Measurements from ENCODE around the gene PPP1R12B. TPM values are rescaled to one million over a fixed set of nuclear protein-coding genes. Genes with fewer than 3 reads are reported as not detected.

Gene PPP1R12B
- total RNA-seq, 4 donors from 2014 or later: 197 to 386 (median 303) TPM

GRCh38 chr1:202561726-202562443, 213.4 kb downstream of the PPP1R12B start:
- peak overlapping the region; percentile 87 to 100 for H3K27ac ChIP-seq
- no peaks in the 10 kb centered on the region for H3K36me3 ChIP-seq
- H3K4me3 ChIP-seq: no peak overlapping the region
- no peak for DNase-seq
- intact Hi-C loops (cut with DNase I; ENCODE audit: low total_unique reads): no loop called here
- no peaks in the 10 kb centered on the region for H3K27me3 ChIP-seq
- H3K9me3 ChIP-seq: no peaks in the 10 kb centered on the region
- TF ChIP-seq, protein P1, sequence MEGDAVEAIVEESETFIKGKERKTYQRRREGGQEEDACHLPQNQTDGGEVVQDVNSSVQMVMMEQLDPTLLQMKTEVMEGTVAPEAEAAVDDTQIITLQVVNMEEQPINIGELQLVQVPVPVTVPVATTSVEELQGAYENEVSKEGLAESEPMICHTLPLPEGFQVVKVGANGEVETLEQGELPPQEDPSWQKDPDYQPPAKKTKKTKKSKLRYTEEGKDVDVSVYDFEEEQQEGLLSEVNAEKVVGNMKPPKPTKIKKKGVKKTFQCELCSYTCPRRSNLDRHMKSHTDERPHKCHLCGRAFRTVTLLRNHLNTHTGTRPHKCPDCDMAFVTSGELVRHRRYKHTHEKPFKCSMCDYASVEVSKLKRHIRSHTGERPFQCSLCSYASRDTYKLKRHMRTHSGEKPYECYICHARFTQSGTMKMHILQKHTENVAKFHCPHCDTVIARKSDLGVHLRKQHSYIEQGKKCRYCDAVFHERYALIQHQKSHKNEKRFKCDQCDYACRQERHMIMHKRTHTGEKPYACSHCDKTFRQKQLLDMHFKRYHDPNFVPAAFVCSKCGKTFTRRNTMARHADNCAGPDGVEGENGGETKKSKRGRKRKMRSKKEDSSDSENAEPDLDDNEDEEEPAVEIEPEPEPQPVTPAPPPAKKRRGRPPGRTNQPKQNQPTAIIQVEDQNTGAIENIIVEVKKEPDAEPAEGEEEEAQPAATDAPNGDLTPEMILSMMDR (IDR thresholded peaks at IDR 0.05): peak in 1 of 4 experiments; percentile 11
- TF ChIP-seq POLR2A (IDR thresholded peaks at IDR 0.05): no peak
- H3K4me1 ChIP-seq: peaks cover 23 to 28% of the 10 kb centered on the region in 2 donors

DNA sequence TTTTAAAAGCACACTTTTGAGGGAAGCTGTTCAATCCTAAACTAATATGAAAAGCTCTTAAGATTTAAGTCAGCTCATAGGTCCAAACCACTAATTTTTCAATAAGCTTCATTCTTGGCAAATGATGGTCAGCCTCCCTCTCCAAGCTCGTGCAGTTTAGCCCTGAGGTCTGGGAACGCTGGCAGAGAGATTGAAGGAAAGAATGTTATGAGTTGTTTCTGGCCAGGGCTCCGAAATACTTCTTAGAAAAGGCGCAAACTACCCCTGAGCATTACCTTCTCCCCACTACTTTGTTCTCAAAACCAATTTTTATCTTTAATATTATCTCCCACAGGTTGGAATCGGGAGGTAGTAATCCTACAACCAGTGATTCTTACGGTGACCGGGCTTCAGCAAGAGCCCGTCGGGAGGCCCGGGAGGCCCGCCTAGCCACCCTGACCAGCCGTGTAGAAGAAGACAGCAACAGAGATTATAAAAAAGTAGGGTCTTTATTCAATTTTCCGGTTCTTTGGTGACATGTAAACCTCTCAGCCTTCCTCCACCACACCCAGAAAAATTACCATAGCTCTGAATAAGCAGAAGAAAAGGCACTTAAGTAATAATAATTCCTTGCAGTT, 214.1 kb downstream of the PPP1R12B start:
- Histone ChIP-seq H3K4me1 (peaks cover 23 to 28% of the 10 kb centered on the region in 2 donors), H3K9me3 (no peaks in the 10 kb centered on the region), H3K27ac (peak overlapping the region; percentile 87 to 100), H3K27me3 (no peaks in the 10 kb centered on the region), H3K36me3 (no peaks in the 10 kb centered on the region), H3K4me3 (no peak overlapping the region)
- intact Hi-C loops (cut with DNase I; ENCODE audit: low total_unique reads): no loop called here
- TF ChIP-seq POLR2A (IDR thresholded peaks at IDR 0.05): no peak
- no peak for DNase-seq

- Histone ChIP-seq H3K9me3 (no peaks in the 10 kb centered on the region), H3K27ac (peak overlapping the region; percentile 87 to 100), H3K4me1 (peaks cover 22 to 27% of the 10 kb centered on the region in 2 donors), H3K27me3 (no peaks in the 10 kb centered on the region), H3K4me3 (no peak overlapping the region), H3K36me3 (no peaks in the 10 kb centered on the region)
- no peak for TF ChIP-seq POLR2A (IDR thresholded peaks at IDR 0.05)
- TF ChIP-seq, protein P1 (IDR thresholded peaks at IDR 0.05): no peak
- intact Hi-C loops (cut with DNase I; ENCODE audit: low total_unique reads): no loop called here
- no peak for DNase-seq
Measured at GRCh38 chr1:202563818-202564217, 215.3 kb downstream of the PPP1R12B start.

- intact Hi-C loops (cut with DNase I; ENCODE audit: low total_unique reads): no loop called here
- no peak for TF ChIP-seq POLR2A (IDR thresholded peaks at IDR 0.05)
- TF ChIP-seq, protein P1 (IDR thresholded peaks at IDR 0.05): no peak
- H3K9me3 ChIP-seq: no peaks in the 10 kb centered on the region
- peak overlapping the region; percentile 87 to 100 for H3K27ac ChIP-seq
- no peaks in the 10 kb centered on the region for H3K36me3 ChIP-seq
- peaks cover 21 to 38% of the 10 kb centered on the region in 2 donors for H3K4me1 ChIP-seq
- no peaks in the 10 kb centered on the region for H3K27me3 ChIP-seq
- H3K4me3 ChIP-seq: no peak overlapping the region
- no peak for DNase-seq
Measured at GRCh38 chr1:202564958-202565495, 216.5 kb downstream of the PPP1R12B start.

GRCh38 chr1:202565890-202566602, 217.5 kb downstream of the PPP1R12B start:
- H3K36me3 ChIP-seq: no peaks in the 10 kb centered on the region
- no peaks in the 10 kb centered on the region for H3K27me3 ChIP-seq
- no peaks in the 10 kb centered on the region for H3K9me3 ChIP-seq
- H3K27ac ChIP-seq: peak overlapping the region; percentile 87 to 100
- peaks cover 24 to 38% of the 10 kb centered on the region in 2 donors for H3K4me1 ChIP-seq
- no peak for DNase-seq
- TF ChIP-seq, protein P1 (IDR thresholded peaks at IDR 0.05): no peak
- no peak for TF ChIP-seq POLR2A (IDR thresholded peaks at IDR 0.05)
- H3K4me3 ChIP-seq: no peak overlapping the region
- intact Hi-C loops (cut with DNase I; ENCODE audit: low total_unique reads): no loop called here

Data from uterus (tissue), 4 donors.